HepG2 (cell line): ENCODE measurements around the gene CBLN3. TPM values are rescaled to one million over a fixed set of nuclear protein-coding genes. Genes with fewer than 3 reads are reported as not detected.

Experiments used
- ATAC-seq: fragments of 200-7000 bp; cut with Tn5 transposase; 3 replicates; pipeline ENCODE4 v1.9.1; 2020; ENCODE audit warnings: mild to moderate bottlenecking, moderate library complexity
- BruUV-seq: library from RNA; stranded (reverse); fragments of 400-500 nt; replicated peaks from 2 replicates; lab custom pipeline; 2021; lab: Mats Ljungman, UMichigan
- CTCF ChIA-PET: fragments of 300-600 bp; formaldehyde crosslinking; extraction: SDS; loops from one replicate; lab custom pipeline; 2021; ENCODE audit warnings: low total read pairs, inconsistent platforms, low intra/inter-chr PET ratio; lab: Yijun Ruan, JAX
- POLR2A ChIA-PET: fragments of 350-600 bp; sonication (Branson Sonifier 250); formaldehyde crosslinking; loops from one replicate; lab custom pipeline; 2020; ENCODE audit warnings: antibody characterized with exemption, inconsistent platforms; lab: Yijun Ruan, JAX
- DNase-seq: peaks from one replicate; pipeline ENCODE4 v3.0.0-alpha.2; 2015; ENCODE audit warnings: low spot score
- FAIRE-seq: peaks from 3 replicates; lab custom pipeline; 2011; peaks lifted over from hg19 to GRCh38; lab: Jason Lieb, UNC
- H2AFZ ChIP-seq: one replicate; pipeline ENCODE4 v1.6.1; 2011; ENCODE audit warnings: low read length, inconsistent platforms
- H3K27ac ChIP-seq: fragments of 300-600 bp; 3 replicates; pipeline ENCODE4 v1.8.0; 2011; ENCODE audit warnings: mixed run types, mild to moderate bottlenecking, mixed read lengths, low read length, inconsistent platforms; ENCODE audit not compliant: insufficient read depth; ENCODE audit errors: extremely low read length
- H3K27me3 ChIP-seq, 2 experiments: fragments of 200-600 bp in 1 of 2; 2 replicates in 1 of 2; 3 replicates in 1 of 2; pipeline versions ENCODE4 v1.6.0 to v1.8.0; 2011; ENCODE audit warnings: low read length in 2 of 2, mild to moderate bottlenecking in 2 of 2, moderate library complexity in 2 of 2, inconsistent platforms in 1 of 2; ENCODE audit not compliant: insufficient read depth in 2 of 2, control insufficient read depth in 1 of 2
- H3K36me3 ChIP-seq, 2 experiments: fragments of 200-600 bp in 1 of 2; replicated peaks in 1 of 2; 2 replicates in 1 of 2; 3 replicates in 1 of 2; pipeline versions ENCODE4 v1.5.1 to v1.8.0; 2011; ENCODE audit warnings: low read length in 2 of 2, inconsistent platforms in 1 of 2; ENCODE audit not compliant: insufficient read depth in 2 of 2, control insufficient read depth in 1 of 2
- H3K4me1 ChIP-seq: 2 replicates; pipeline ENCODE4 v1.5.1; 2012; ENCODE audit warnings: low read length, inconsistent platforms; ENCODE audit not compliant: insufficient read depth
- H3K4me2 ChIP-seq: 2 replicates; pipeline ENCODE4 v1.6.0; 2011; ENCODE audit warnings: low read depth, low read length, inconsistent platforms
- H3K4me3 ChIP-seq, 3 experiments: fragments of 200-600 bp in 1 of 3; sonication (generic), shearing (Covaris generic) in 1 of 3; replicated peaks in 1 of 3; 2 replicates each; pipeline ENCODE4 v1.5.1; 2011 to 2016; ENCODE audit warnings: low read length in 3 of 3, inconsistent platforms in 2 of 3, low read depth in 2 of 3, mild to moderate bottlenecking in 2 of 3, control low read depth in 1 of 3, mixed read lengths in 1 of 3; ENCODE audit not compliant: insufficient read depth in 1 of 3
- H3K79me2 ChIP-seq: one replicate; pipeline ENCODE4 v1.6.1; 2011; ENCODE audit warnings: low read length, inconsistent platforms; ENCODE audit not compliant: insufficient read depth
- H3K9ac ChIP-seq: 2 replicates; pipeline ENCODE4 v1.6.0; 2011; ENCODE audit warnings: mild to moderate bottlenecking, low read depth, low read length, inconsistent platforms; ENCODE audit not compliant: insufficient read depth
- H3K9me3 ChIP-seq: 2 replicates; pipeline ENCODE4 v1.5.1; 2012; ENCODE audit warnings: mild to moderate bottlenecking, low read length
- H4K20me1 ChIP-seq: 2 replicates; pipeline ENCODE4 v1.6.0; 2011; ENCODE audit warnings: inconsistent platforms, mild to moderate bottlenecking, low read length, moderate library complexity; ENCODE audit not compliant: insufficient read depth
- HMG20A ChIP-seq: IDR thresholded peaks from 2 replicates; pipeline ENCODE4 v1.6.1; 2016; ENCODE audit warnings: borderline replicate concordance
- HMGA1 ChIP-seq: sonication (generic); formaldehyde crosslinking; conservative IDR thresholded peaks from 2 replicates; pipeline ENCODE4 v1.4.0; 2020; ENCODE audit warnings: missing genetic modification reagents
- HNF4A ChIP-seq: sonication (generic); formaldehyde crosslinking; IDR thresholded peaks from 2 replicates; pipeline ENCODE4 v1.4.0; 2020; ENCODE audit warnings: missing genetic modification reagents
- IRX3 ChIP-seq: sonication (generic); formaldehyde crosslinking; IDR thresholded peaks from 2 replicates; pipeline ENCODE4 v1.8.1; 2023; ENCODE audit warnings: mild to moderate bottlenecking, low read depth, missing genetic modification reagents, borderline replicate concordance
- KDM5A ChIP-seq: fragments of 200-600 bp; sonication (generic); IDR thresholded peaks from 2 replicates; pipeline ENCODE4 v1.7.0; 2018; ENCODE audit warnings: antibody characterized with exemption, mild to moderate bottlenecking, low read length, borderline replicate concordance
- NR2C2 ChIP-seq: sonication (generic); formaldehyde crosslinking; IDR thresholded peaks from 2 replicates; pipeline ENCODE4 v1.4.0; 2020; ENCODE audit warnings: missing genetic modification reagents, mild to moderate bottlenecking, moderate library complexity, borderline replicate concordance
- NRL ChIP-seq: sonication (generic); formaldehyde crosslinking; IDR thresholded peaks from 2 replicates; pipeline ENCODE4 v1.5.0; 2020; ENCODE audit warnings: missing genetic modification reagents, mild to moderate bottlenecking, moderate library complexity, borderline replicate concordance
- ZC3H13 ChIP-seq: sonication (generic); formaldehyde crosslinking; IDR thresholded peaks from 2 replicates; pipeline ENCODE4 v1.8.1; 2023; ENCODE audit warnings: mild to moderate bottlenecking, missing genetic modification reagents, moderate library complexity
- ZFAT ChIP-seq: sonication (generic); formaldehyde crosslinking; conservative IDR thresholded peaks from 2 replicates; pipeline ENCODE4 v1.8.1; 2023; ENCODE audit warnings: missing genetic modification reagents, inconsistent platforms
- ZNF329 ChIP-seq: sonication (generic); formaldehyde crosslinking; IDR thresholded peaks from 2 replicates; pipeline ENCODE4 v1.9.0; 2021; ENCODE audit warnings: low read depth, mild to moderate bottlenecking, missing genetic modification reagents
- ZNF496 ChIP-seq: sonication (generic); formaldehyde crosslinking; IDR thresholded peaks from 2 replicates; pipeline ENCODE4 v1.8.1; 2023; ENCODE audit warnings: mild to moderate bottlenecking, moderate library complexity, missing genetic modification reagents; ENCODE audit not compliant: insufficient replicate concordance
- ZNF569 ChIP-seq: sonication (generic); formaldehyde crosslinking; IDR thresholded peaks from 2 replicates; pipeline ENCODE4 v1.5.0; 2020; ENCODE audit warnings: mild to moderate bottlenecking, missing genetic modification reagents, moderate library complexity, borderline replicate concordance
- ZNF878 ChIP-seq: sonication (generic); formaldehyde crosslinking; IDR thresholded peaks from 2 replicates; pipeline ENCODE4 v1.8.1; 2023; ENCODE audit warnings: mild to moderate bottlenecking, missing genetic modification reagents, moderate library complexity
- WGBS: methylation state at CpG from one replicate; pipeline ENCODE4 v1.1.6; 2017; ENCODE audit warnings: low lambda C conversion rate; 5-methylcytosine and 5-hydroxymethylcytosine counted together
- in situ Hi-C: cut with HindIII; loops from 2 replicates; pipeline ENCODE4 v1.10.0; 2017; ENCODE audit warnings: low pct_unique_long_range_greater_than_20kb; ENCODE audit not compliant: extremely low pct_ligation_motif_present
- intact Hi-C: fragments of 100-400 bp; cut with micrococcal nuclease; formaldehyde crosslinking; loops from one replicate; pipeline ENCODE4 v1.10.0; 2022; ENCODE audit not compliant: unreplicated experiment
- polyA plus RNA-seq, 8 experiments: library from polyadenylated mRNA; depleted of rRNA in 3 of 8; stranded (reverse) in 7 of 8; unstranded in 1 of 8; fragments of >200 nt; fragmentation: Illumina TruSeq in 4 of 8; extraction: Trizol in 4 of 8; gene quantifications; 2 replicates each; pipeline versions ENCODE4 v1.2.1 to v1.2.3, GENCODE V29; 2011 to 2016; ENCODE audit warnings: low read depth in 4 of 8, missing spikeins in 1 of 8, mixed read lengths in 1 of 8; ENCODE audit not compliant: insufficient read depth in 1 of 8
- total RNA-seq, 5 experiments: library from RNA; depleted of rRNA; stranded (reverse); fragments of >200 nt; fragmentation: Illumina TruSeq; extraction: Trizol; gene quantifications; 2 replicates each; pipeline ENCODE4 v1.2.3, GENCODE V29; 2016; ENCODE audit warnings: low read depth in 1 of 5
- TF ChIP-seq, protein P1 (sequence below): sonication (generic); formaldehyde crosslinking; IDR thresholded peaks from 2 replicates; pipeline ENCODE4 v1.5.0; 2020; ENCODE audit warnings: missing genetic modification reagents
- TF ChIP-seq, protein P2 (sequence below): sonication (generic); formaldehyde crosslinking; IDR thresholded peaks from 2 replicates; pipeline ENCODE4 v1.4.0; 2020; ENCODE audit warnings: missing genetic modification reagents
- TF ChIP-seq, protein P3 (sequence below): sonication (generic); formaldehyde crosslinking; IDR thresholded peaks from 2 replicates; pipeline ENCODE4 v1.8.0; 2022; ENCODE audit warnings: mild to moderate bottlenecking, missing genetic modification reagents, borderline replicate concordance

Gene CBLN3
- total and polyA plus RNA-seq, 2 of the 13 experiments (the other 11 are each of a cell fraction or from before 2014, with no cell fraction given): 0.66 to 0.98 TPM

DNA sequence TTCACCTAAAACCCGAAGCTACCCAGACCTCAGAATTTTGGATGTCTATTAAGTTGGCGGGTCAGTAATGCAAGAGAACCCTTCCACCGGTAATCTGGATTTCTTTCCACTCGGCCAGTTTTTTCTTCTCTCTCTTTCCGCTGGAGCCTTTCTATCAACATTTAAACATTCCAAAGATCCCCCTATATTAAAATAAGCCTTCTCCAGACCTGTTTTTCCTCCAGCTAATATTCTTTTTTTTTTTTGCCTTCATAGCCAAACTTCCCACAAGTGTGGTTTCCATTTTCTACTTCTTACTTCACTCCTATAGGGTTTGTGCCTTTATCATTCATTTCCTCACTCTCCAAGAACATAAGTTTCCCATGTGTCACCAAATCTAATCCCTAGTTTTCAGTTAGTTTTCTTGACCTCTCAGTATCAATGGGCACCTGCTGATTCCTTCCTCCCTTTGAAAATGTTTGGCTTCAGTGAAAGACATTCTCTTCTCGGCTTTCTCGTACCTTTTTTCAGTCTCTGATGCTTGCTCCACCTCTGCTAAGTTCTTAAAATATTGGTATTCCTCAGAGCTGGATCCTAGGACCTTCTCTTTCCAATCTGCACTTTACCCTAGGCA, 13.7 kb upstream of the CBLN3 start:
- peak overlapping the region; percentile 96 for H3K9ac ChIP-seq
- no peaks in the 10 kb centered on the region for H4K20me1 ChIP-seq
- H3K9me3 ChIP-seq: no peaks in the 10 kb centered on the region
- H2AFZ ChIP-seq: peak overlapping the region; percentile 81
- peaks cover 18% of the 10 kb centered on the region for H3K4me1 ChIP-seq
- peaks cover 0 to 5% of the 10 kb centered on the region in 2 experiments; a peak in 1 of 5 replicates for H3K27me3 ChIP-seq
- ChIA-PET CTCF (interaction anchor here (1.5 kb wide), 1 partner anchor 77 kb away, joined by 4 read pairs; no protein-coding TSS in a partner anchor), POLR2A (interaction anchor here (0.7 to 5.6 kb wide), 13 partner anchors 14 to 373 kb away, joined by 3 to 242 read pairs (median 10); partner anchors contain the start of genes CBLN3, CIDEB, KHNYN and NOP9)
- intact Hi-C loops (loop anchor here (2.0 to 10.0 kb wide), 2 partner anchors 16 to 1858 kb away; partner anchors contain the start of gene DAD1), in situ Hi-C loops (no loop called here)
- H3K79me2 ChIP-seq: peaks cover 22% of the 10 kb centered on the region
- FAIRE-seq (no peak), ATAC-seq (no peak), DNase-seq (no peak)
- peak overlapping the region; percentile 93 for H3K27ac ChIP-seq
- peak overlapping the region; percentile 85 for H3K4me2 ChIP-seq
- WGBS: under 1% methylated on average over 6 of the region's 7 CpGs
- peaks cover 23 to 32% of the 10 kb centered on the region in 2 experiments for H3K36me3 ChIP-seq
- peak overlapping the region; percentile 74 to 98 (median 84) for H3K4me3 ChIP-seq
- TSS peak; percentile 89 for BruUV-seq
- TF ChIP-seq ZNF329 (CRISPR knock-in tag): 0 out of 2 replicates have a peak, but pooled peaks have one; percentile 14
- no peak for TF ChIP-seq HMG20A (CRISPR knock-in tag)
- TF ChIP-seq NR2C2: peak; percentile 96
- no peak for TF ChIP-seq NRL (CRISPR knock-in tag)
- 0 out of 2 replicates have a peak, but pooled peaks have one; percentile 17 for TF ChIP-seq ZNF569
- TF ChIP-seq ZC3H13 (CRISPR knock-in tag): peak; percentile 17; the same call in 1 of the 2 replicates
- TF ChIP-seq, protein P1, sequence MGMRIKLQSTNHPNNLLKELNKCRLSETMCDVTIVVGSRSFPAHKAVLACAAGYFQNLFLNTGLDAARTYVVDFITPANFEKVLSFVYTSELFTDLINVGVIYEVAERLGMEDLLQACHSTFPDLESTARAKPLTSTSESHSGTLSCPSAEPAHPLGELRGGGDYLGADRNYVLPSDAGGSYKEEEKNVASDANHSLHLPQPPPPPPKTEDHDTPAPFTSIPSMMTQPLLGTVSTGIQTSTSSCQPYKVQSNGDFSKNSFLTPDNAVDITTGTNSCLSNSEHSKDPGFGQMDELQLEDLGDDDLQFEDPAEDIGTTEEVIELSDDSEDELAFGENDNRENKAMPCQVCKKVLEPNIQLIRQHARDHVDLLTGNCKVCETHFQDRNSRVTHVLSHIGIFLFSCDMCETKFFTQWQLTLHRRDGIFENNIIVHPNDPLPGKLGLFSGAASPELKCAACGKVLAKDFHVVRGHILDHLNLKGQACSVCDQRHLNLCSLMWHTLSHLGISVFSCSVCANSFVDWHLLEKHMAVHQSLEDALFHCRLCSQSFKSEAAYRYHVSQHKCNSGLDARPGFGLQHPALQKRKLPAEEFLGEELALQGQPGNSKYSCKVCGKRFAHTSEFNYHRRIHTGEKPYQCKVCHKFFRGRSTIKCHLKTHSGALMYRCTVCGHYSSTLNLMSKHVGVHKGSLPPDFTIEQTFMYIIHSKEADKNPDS (CRISPR knock-in tag): 0 out of 2 replicates have a peak, but pooled peaks have one; percentile 26
- 0 out of 2 replicates have a peak, but pooled peaks have one; percentile 16 for TF ChIP-seq ZNF878 (CRISPR knock-in tag)
- TF ChIP-seq HNF4A: 0 out of 2 replicates have a peak, but pooled peaks have one; percentile 7
- peak; percentile 58; the same call in 1 of the 2 replicates for TF ChIP-seq ZFAT (CRISPR knock-in tag)
- TF ChIP-seq HMGA1: 0 out of 2 replicates have a peak, but pooled peaks have one; percentile 41
- TF ChIP-seq, protein P2, sequence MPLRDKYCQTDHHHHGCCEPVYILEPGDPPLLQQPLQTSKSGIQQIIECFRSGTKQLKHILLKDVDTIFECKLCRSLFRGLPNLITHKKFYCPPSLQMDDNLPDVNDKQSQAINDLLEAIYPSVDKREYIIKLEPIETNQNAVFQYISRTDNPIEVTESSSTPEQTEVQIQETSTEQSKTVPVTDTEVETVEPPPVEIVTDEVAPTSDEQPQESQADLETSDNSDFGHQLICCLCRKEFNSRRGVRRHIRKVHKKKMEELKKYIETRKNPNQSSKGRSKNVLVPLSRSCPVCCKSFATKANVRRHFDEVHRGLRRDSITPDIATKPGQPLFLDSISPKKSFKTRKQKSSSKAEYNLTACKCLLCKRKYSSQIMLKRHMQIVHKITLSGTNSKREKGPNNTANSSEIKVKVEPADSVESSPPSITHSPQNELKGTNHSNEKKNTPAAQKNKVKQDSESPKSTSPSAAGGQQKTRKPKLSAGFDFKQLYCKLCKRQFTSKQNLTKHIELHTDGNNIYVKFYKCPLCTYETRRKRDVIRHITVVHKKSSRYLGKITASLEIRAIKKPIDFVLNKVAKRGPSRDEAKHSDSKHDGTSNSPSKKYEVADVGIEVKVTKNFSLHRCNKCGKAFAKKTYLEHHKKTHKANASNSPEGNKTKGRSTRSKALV (CRISPR knock-in tag): no peak
- 0 out of 2 replicates have a peak, but pooled peaks have one; percentile 13 for TF ChIP-seq IRX3 (CRISPR knock-in tag)
- TF ChIP-seq, protein P3, sequence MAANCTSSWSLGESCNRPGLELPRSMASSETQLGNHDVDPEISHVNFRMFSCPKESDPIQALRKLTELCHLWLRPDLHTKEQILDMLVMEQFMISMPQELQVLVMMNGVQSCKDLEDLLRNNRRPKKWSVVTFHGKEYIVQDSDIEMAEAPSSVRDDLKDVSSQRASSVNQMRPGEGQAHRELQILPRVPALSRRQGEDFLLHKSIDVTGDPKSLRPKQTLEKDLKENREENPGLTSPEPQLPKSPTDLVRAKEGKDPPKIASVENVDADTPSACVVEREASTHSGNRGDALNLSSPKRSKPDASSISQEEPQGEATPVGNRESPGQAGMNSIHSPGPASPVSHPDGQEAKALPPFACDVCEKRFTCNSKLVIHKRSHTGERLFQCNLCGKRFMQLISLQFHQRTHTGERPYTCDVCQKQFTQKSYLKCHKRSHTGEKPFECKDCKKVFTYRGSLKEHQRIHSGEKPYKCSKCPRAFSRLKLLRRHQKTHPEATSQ (CRISPR knock-in tag): 0 out of 2 replicates have a peak, but pooled peaks have one; percentile 23
- no peak for TF ChIP-seq ZNF496 (CRISPR knock-in tag)
- TF ChIP-seq KDM5A: peak; percentile 97
